AG20443 (cell line): ENCODE measurements around the gene PTGES2.

ENCODE experiments used
- DNase-seq: peaks from one replicate; pipeline ENCODE4 v3.0.0; 2012; ENCODE audit warnings: low spot score, mixed read lengths

Gene PTGES2

GRCh38 chr9:128153060-128153946 lies 25.8 kb upstream of the PTGES2 start:
- no peak for DNase-seq

GRCh38 chr9:128152133-128153059 lies 24.9 kb upstream of the PTGES2 start:
- no peak for DNase-seq

GRCh38 chr9:128151309-128152132 lies 24.0 kb upstream of the PTGES2 start:
- no peak for DNase-seq

GRCh38 chr9:128150594-128151308 lies 23.2 kb upstream of the PTGES2 start:
- DNase-seq, result no peak

- DNase-seq, result no peak
These were observed 22.5 kb upstream of the PTGES2 start for GRCh38 chr9:128149951-128150593.

GRCh38 chr9:128149001-128149701 lies 21.6 kb upstream of the PTGES2 start, which contains the start of gene LCN2:
Gene LCN2 (plus strand): TSS chr9:128149453. CDS start chr9:128149526, 73 bp downstream.
- DNase-seq, result no peak

- DNase-seq, result no peak
These were observed 21.0 kb upstream of the PTGES2 start for GRCh38 chr9:128148509-128149000.

GRCh38 chr9:128146591-128147120 lies 19.1 kb upstream of the PTGES2 start:
- DNase-seq, result no peak

- DNase-seq, result no peak
These were observed 18.4 kb upstream of the PTGES2 start for GRCh38 chr9:128145951-128146351.

- DNase-seq, result no peak
These were observed 18.0 kb upstream of the PTGES2 start for GRCh38 chr9:128145536-128145935.

GRCh38 chr9:128144239-128145181 lies 17.0 kb upstream of the PTGES2 start:
- no peak for DNase-seq

- no peak for DNase-seq
These were observed 16.2 kb upstream of the PTGES2 start for GRCh38 chr9:128143525-128144238.

- no peak for DNase-seq
These were observed 15.1 kb upstream of the PTGES2 start for GRCh38 chr9:128142596-128142995.

- no peak for DNase-seq
These were observed 14.5 kb upstream of the PTGES2 start for GRCh38 chr9:128142061-128142460.

- DNase-seq, result no peak
These were observed 14.1 kb upstream of the PTGES2 start for GRCh38 chr9:128141604-128142003.

GRCh38 chr9:128139621-128140020 lies 12.1 kb upstream of the PTGES2 start:
- DNase-seq, result no peak

- DNase-seq, result no peak
These were observed 10.5 kb upstream of the PTGES2 start for GRCh38 chr9:128138001-128138400.
